Karpas-422 (cell line): ENCODE measurements around the gene SIMC1. TPM values are rescaled to one million over a fixed set of nuclear protein-coding genes. Genes with fewer than 3 reads are reported as not detected.
"Not testable (repeated sequence)": the region's sequence is repeated elsewhere in the genome, so short reads cannot be mapped to it uniquely, and the experiment has no call there.

Experiments used
- DNase-seq: peaks from one replicate; pipeline ENCODE4 v3.0.0-alpha.2; 2015
- H2AFZ ChIP-seq: fragments of 200-600 bp; sonication (generic); 2 replicates; pipeline ENCODE4 v1.6.1; 2014; ENCODE audit warnings: antibody characterized with exemption, low read length, mixed read lengths
- H3K27ac ChIP-seq: fragments of 200-600 bp; sonication (generic); 2 replicates; pipeline ENCODE4 v1.5.1; 2014; ENCODE audit warnings: mild to moderate bottlenecking, low read length, moderate library complexity
- H3K27me3 ChIP-seq: fragments of 200-600 bp; sonication (generic); 2 replicates; pipeline ENCODE4 v1.6.1; 2014; ENCODE audit warnings: low read length, mixed read lengths
- H3K36me3 ChIP-seq: fragments of 200-600 bp; sonication (generic); 2 replicates; pipeline ENCODE4 v1.6.1; 2014; ENCODE audit warnings: low read length, mixed read lengths; ENCODE audit not compliant: insufficient read depth
- H3K4me1 ChIP-seq: fragments of 200-600 bp; sonication (generic); 2 replicates; pipeline ENCODE4 v1.6.1; 2014; ENCODE audit warnings: mild to moderate bottlenecking, low read length, mixed read lengths
- H3K4me2 ChIP-seq: fragments of 200-600 bp; sonication (generic); 2 replicates; pipeline ENCODE4 v1.6.1; 2014; ENCODE audit warnings: low read length, low read depth, mild to moderate bottlenecking; ENCODE audit not compliant: poor library complexity, severe bottlenecking
- H3K4me3 ChIP-seq: fragments of 200-600 bp; sonication (generic); 2 replicates; pipeline ENCODE4 v1.5.1; 2014; ENCODE audit warnings: mild to moderate bottlenecking, antibody characterized with exemption, low read length, mixed read lengths
- H3K79me2 ChIP-seq: fragments of 200-600 bp; sonication (generic); 2 replicates; pipeline ENCODE4 v1.6.1; 2014; ENCODE audit warnings: mild to moderate bottlenecking, low read length, mixed read lengths
- H3K9ac ChIP-seq: fragments of 200-600 bp; sonication (generic); 2 replicates; pipeline ENCODE4 v1.6.0; 2014; ENCODE audit warnings: low read length
- H3K9me2 ChIP-seq: fragments of 200-600 bp; sonication (generic), shearing (Covaris generic); replicated peaks from 2 replicates; pipeline ENCODE4 v1.6.0; 2014; ENCODE audit warnings: mild to moderate bottlenecking, low read length, moderate library complexity; ENCODE audit not compliant: insufficient read depth
- H3K9me3 ChIP-seq: fragments of 300-700, 200-600 bp; sonication (generic); 2 replicates; pipeline ENCODE4 v1.6.1; 2014; ENCODE audit warnings: low read length, mixed read lengths
- H4K20me1 ChIP-seq: fragments of 200-600 bp; sonication (generic); 2 replicates; pipeline ENCODE4 v1.6.1; 2014; ENCODE audit warnings: mild to moderate bottlenecking, antibody characterized with exemption, low read length, low read depth; ENCODE audit not compliant: insufficient read depth
- total RNA-seq: library from RNA; depleted of rRNA; stranded (reverse); fragments of >200 nt; shearing (Covaris generic); gene quantifications from 2 replicates; pipeline ENCODE4 v1.2.3, GENCODE V29; 2014; ENCODE audit warnings: low replicate concordance

Gene SIMC1
- total RNA-seq, 1 experiment from 2014 or later, result 32.5 TPM

GRCh38 chr5:176253370-176254065, 15.3 kb downstream of the SIMC1 start:
- not testable (repeated sequence) for DNase-seq, H3K27me3 ChIP-seq, H3K9me3 ChIP-seq, H3K36me3 ChIP-seq, H3K9me2 ChIP-seq, H2AFZ ChIP-seq, H3K9ac ChIP-seq, H3K27ac ChIP-seq, H3K4me2 ChIP-seq, H3K4me3 ChIP-seq, H4K20me1 ChIP-seq, H3K4me1 ChIP-seq
- H3K79me2 ChIP-seq, result peaks cover 22% of the 10 kb centered on the region

- peaks cover 21% of the 10 kb centered on the region for H3K79me2 ChIP-seq
- H3K27me3 ChIP-seq, H3K4me1 ChIP-seq, H3K9me2 ChIP-seq, H3K4me2 ChIP-seq, H4K20me1 ChIP-seq, H3K9ac ChIP-seq, H3K36me3 ChIP-seq, H3K27ac ChIP-seq, H3K4me3 ChIP-seq, H3K9me3 ChIP-seq, H2AFZ ChIP-seq, DNase-seq: not testable (repeated sequence)
These were observed 15.8 kb downstream of the SIMC1 start for GRCh38 chr5:176254066-176254393.

GRCh38 chr5:176257871-176258505, 19.8 kb downstream of the SIMC1 start:
- not testable (repeated sequence) for H3K4me2 ChIP-seq, H3K9ac ChIP-seq, H3K9me2 ChIP-seq, H3K27ac ChIP-seq, H3K9me3 ChIP-seq, DNase-seq, H3K36me3 ChIP-seq, H3K4me1 ChIP-seq, H3K27me3 ChIP-seq, H3K4me3 ChIP-seq, H2AFZ ChIP-seq, H4K20me1 ChIP-seq
- H3K79me2 ChIP-seq, result peaks cover 16% of the 10 kb centered on the region; the same call in 1 of the 2 replicates

- not testable (repeated sequence) for H3K9ac ChIP-seq, H3K4me3 ChIP-seq, H3K36me3 ChIP-seq, H3K4me1 ChIP-seq, H3K27ac ChIP-seq, H3K9me3 ChIP-seq, H2AFZ ChIP-seq, H3K4me2 ChIP-seq, H3K9me2 ChIP-seq, H3K27me3 ChIP-seq, H4K20me1 ChIP-seq, DNase-seq
- peaks cover 11% of the 10 kb centered on the region; the same call in 1 of the 2 replicates for H3K79me2 ChIP-seq
These were observed 22.5 kb downstream of the SIMC1 start for GRCh38 chr5:176260682-176261081.

GRCh38 chr5:176266448-176266847, 28.2 kb downstream of the SIMC1 start:
- H3K4me3 ChIP-seq, H3K4me1 ChIP-seq, H4K20me1 ChIP-seq, H3K4me2 ChIP-seq, H3K27me3 ChIP-seq, H3K36me3 ChIP-seq, H2AFZ ChIP-seq, H3K9ac ChIP-seq, DNase-seq, H3K27ac ChIP-seq, H3K9me3 ChIP-seq, H3K9me2 ChIP-seq, H3K79me2 ChIP-seq: not testable (repeated sequence)

- not testable (repeated sequence) for H3K4me3 ChIP-seq, H3K9me2 ChIP-seq
These were observed 50.8 kb downstream of the SIMC1 start for GRCh38 chr5:176289018-176289417.

GRCh38 chr5:176290057-176290840, 52.0 kb downstream of the SIMC1 start:
- not testable (repeated sequence) for H4K20me1 ChIP-seq, H3K9me3 ChIP-seq, H3K4me1 ChIP-seq, H3K36me3 ChIP-seq, H3K9me2 ChIP-seq, DNase-seq, H3K27ac ChIP-seq, H3K79me2 ChIP-seq, H2AFZ ChIP-seq, H3K4me3 ChIP-seq, H3K9ac ChIP-seq, H3K4me2 ChIP-seq, H3K27me3 ChIP-seq

More at GRCh38 chr5:176289018-176289417, 50.8 kb downstream of the SIMC1 start:
- not testable (repeated sequence) for H3K79me2 ChIP-seq, H3K27ac ChIP-seq, H2AFZ ChIP-seq, H3K27me3 ChIP-seq, H4K20me1 ChIP-seq, H3K4me2 ChIP-seq, H3K4me1 ChIP-seq, H3K9me3 ChIP-seq, DNase-seq, H3K36me3 ChIP-seq, H3K9ac ChIP-seq

GRCh38 chr5:176305356-176305755, 67.1 kb downstream of the SIMC1 start:
- H3K4me2 ChIP-seq, H2AFZ ChIP-seq, H3K9ac ChIP-seq, H3K4me3 ChIP-seq, H3K9me3 ChIP-seq, H3K27me3 ChIP-seq, H3K27ac ChIP-seq, DNase-seq, H3K9me2 ChIP-seq, H4K20me1 ChIP-seq, H3K79me2 ChIP-seq: not testable (repeated sequence)
- Histone ChIP-seq H3K36me3 (peaks cover 19% of the 10 kb centered on the region), H3K4me1 (peaks cover 30% of the 10 kb centered on the region)
